ENCODE measurements around the gene SLC11A2. TPM values are rescaled to one million over a fixed set of nuclear protein-coding genes. Genes with fewer than 3 reads are reported as not detected.
"Not testable (repeated sequence)": the region's sequence is repeated elsewhere in the genome, so short reads cannot be mapped to it uniquely, and the experiment has no call there.

The SLC11A2 gene
- total RNA-seq, 1 donor from 2014 or later: 76.6 TPM

DNA sequence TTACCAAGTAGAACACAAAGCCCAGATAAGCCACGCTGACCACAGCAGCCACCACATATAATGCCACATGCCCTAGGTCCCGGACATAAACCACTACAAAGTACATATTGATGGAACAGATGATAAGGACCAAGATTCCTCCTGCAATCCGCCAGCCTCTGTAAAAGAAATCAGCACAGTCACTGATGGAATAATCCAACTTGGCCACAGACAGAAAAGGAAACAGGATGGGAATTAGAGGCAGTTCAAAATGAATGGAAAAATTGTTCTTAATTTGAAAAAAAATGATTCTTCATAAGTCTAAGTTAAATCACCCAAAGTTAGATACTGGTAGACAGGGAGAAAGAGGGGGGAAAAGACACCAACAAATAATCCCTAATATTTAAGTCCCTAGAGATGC is 35.4 kb downstream of the SLC11A2 start:
- no peak for DNase-seq (ENCODE audit: low spot score)

- no peak for DNase-seq (ENCODE audit: low spot score)
Observed at GRCh38 chr12:50990147-50990727, 35.9 kb downstream of the SLC11A2 start.

DNA sequence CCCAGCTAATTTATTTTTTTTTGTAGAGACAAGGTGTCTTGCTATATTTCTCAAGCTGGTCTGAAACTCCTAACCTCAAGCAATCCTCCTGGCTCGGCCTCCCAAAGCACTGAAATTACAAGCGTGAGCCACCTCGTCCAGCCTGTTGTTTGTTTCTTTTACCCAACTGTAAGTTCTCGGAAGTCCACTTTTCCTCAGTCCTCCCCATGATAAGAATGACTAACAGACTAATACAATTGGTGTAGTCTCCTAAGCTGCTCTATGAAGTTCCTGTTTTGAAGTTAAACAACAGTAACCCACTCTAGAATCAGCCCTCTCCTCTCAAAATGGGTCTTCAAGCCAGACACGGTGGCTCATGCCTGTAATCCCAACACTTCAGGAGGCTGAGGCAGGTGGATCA is 37.3 kb downstream of the SLC11A2 start:
- DNase-seq (ENCODE audit: low spot score): no peak

GRCh38 chr12:50988051-50988450 is 38.1 kb downstream of the SLC11A2 start:
- no peak for DNase-seq (ENCODE audit: low spot score)

- peak; percentile 84 for DNase-seq (ENCODE audit: low spot score)
Observed at GRCh38 chr12:50986966-50987737, 39.0 kb downstream of the SLC11A2 start.

GRCh38 chr12:50985322-50985721 is 40.9 kb downstream of the SLC11A2 start:
- DNase-seq (ENCODE audit: low spot score): peak; percentile 39

- DNase-seq (ENCODE audit: low spot score): no peak
Observed at GRCh38 chr12:50984586-50985298, 41.4 kb downstream of the SLC11A2 start.

GRCh38 chr12:50981319-50982239 is 44.6 kb downstream of the SLC11A2 start:
- no peak for DNase-seq (ENCODE audit: low spot score)

DNA sequence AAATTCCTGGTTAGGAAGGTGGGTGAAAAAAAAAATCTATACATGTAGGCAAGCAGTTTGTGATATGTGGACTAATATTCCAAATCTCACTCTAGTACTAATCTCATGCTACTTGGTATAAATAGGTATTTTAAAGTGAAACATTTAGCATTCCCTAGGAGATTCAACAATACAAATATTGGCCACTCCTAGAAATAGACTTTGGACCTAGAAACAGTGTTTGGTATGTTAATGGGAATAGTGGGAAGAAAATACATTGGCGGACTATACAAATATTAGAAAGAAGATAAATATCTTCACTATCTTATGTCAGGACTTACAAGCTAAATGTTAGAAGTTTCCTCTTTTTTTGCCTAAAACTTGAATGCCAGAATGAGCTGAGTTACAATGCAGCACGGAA is 45.6 kb downstream of the SLC11A2 start:
- no peak for DNase-seq (ENCODE audit: low spot score)

- no peak for DNase-seq (ENCODE audit: low spot score)
Observed at GRCh38 chr12:50979369-50980052, 46.7 kb downstream of the SLC11A2 start.

GRCh38 chr12:50971946-50972345 is 54.2 kb downstream of the SLC11A2 start:
- no peak for DNase-seq (ENCODE audit: low spot score)

- no peak for DNase-seq (ENCODE audit: low spot score)
Observed at GRCh38 chr12:50964432-50964831, 61.8 kb downstream of the SLC11A2 start.

DNA sequence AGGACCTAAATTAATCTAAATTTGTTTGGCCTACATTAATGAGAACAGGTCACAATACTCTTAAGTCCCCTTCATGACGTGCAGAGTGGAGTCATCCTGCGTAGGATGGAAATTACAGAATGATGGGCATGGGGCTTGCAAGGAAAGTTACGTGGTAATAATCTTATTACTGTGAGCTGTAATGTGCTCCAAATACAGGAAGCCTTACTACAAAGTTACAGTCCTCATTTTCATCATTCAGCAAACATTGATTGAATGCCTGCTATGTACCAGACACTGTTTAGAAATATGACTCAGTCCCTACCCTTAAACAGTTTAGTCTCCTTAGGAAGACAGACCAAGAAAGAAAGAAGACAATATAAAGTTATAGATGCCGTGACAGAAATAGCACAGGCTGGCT is 64.5 kb downstream of the SLC11A2 start:
- no peak for DNase-seq (ENCODE audit: low spot score)

DNA sequence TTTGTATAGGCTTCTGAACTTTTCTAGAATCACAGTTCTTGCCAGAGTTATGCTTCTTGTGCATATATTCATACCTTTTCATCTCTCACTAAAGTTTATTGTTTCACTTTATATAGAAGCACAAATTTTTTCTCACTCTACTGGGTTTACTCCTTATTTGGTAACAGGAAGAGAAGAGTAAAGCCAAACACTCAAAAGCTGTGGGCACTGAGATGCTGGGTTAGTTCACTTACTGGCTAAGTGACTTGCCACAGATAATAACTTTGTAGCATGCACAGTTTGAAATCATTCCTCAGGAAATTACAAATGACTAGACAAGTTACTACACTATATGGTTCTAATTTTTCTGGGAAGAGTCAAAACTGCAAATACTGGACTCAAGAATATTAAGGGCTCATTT is 66.1 kb downstream of the SLC11A2 start:
- no peak for DNase-seq (ENCODE audit: low spot score)

DNA sequence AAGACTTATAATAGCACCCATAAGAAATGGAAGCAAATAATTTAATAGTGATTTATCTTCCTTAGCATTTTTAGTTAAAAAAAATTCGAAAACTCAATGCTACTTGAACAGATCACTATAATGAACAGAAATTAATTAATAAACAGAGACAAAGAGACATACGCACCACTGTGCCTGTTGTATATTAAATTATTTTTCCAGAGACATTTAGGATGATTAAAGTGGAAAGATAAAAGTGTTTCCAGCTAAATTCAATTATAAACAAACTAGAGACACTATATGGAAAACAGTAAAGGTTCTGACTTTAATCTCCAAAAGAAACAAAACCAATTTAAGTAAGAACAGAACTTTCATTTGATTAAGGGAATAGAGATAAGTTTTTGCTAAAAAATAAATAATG is 70.5 kb downstream of the SLC11A2 start:
- DNase-seq (ENCODE audit: low spot score): no peak

DNA sequence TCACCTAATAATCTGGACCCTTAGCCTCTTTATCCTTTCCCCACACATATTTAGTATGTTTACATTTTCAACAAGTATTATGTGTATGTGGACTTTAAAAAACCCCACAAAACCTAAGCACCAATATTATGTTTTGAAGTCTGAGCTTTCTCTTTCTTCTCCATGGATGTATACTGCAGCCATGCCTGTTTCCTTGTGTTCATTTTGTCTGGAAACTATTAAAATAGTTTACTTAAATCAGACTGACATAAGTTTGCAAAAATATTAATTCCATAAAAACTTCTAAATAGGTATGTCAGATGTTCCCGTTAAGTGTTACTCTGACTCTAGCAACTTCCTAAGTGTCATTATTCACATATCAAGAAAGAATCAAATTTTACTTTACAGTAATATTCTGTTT is 70.9 kb downstream of the SLC11A2 start:
- DNase-seq (ENCODE audit: low spot score): no peak

GRCh38 chr12:50954789-50955188 is 71.4 kb downstream of the SLC11A2 start:
- not testable (repeated sequence) for DNase-seq (ENCODE audit: low spot score)

DNA sequence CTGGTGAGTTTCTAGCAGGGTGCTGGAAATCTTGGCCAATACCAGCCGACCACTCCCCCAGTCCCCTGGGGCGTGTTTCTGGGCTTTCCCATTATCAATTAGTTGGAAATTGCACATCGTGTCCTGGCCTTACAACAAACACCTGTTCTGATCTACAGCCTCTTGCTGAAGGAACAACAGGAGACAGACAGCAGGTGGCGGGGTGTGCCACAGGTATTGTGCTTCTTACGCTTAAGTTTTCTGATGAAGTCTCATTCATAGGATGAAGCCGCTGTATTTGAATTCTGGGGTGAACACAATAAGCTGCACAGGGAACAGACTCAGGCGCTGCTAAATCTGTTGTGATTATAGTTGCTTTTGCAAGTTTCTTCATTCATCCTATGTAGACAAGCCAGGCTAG is 73.1 kb downstream of the SLC11A2 start:
- DNase-seq (ENCODE audit: low spot score): no peak

DNA sequence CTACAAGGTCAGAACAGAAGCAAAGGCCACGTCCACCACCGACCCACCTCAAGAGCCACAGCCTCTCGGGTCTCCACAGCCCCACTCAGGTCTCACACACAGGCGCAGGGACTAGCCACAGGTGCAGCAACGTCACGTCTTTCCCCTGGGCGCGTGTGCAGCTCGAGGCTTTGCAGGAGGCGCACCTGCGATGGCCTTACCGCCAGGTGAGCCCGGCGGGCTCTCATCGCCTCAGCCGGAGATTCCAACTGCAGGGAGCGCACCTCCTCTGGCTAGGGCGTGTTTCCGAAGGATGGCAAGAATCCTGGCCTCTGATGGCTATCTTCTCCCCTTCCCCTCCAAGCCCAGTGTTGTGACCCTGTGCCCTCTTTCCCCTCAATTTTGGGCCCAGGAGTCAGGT is 73.7 kb downstream of the SLC11A2 start, which contains the start of gene HIGD1C:
HIGD1C (plus strand) TSS at position 35 of the 400 bp plus-strand sequence. CDS start 1,455 bp downstream, outside the sequence.
- no peak for DNase-seq (ENCODE audit: low spot score)

DNA sequence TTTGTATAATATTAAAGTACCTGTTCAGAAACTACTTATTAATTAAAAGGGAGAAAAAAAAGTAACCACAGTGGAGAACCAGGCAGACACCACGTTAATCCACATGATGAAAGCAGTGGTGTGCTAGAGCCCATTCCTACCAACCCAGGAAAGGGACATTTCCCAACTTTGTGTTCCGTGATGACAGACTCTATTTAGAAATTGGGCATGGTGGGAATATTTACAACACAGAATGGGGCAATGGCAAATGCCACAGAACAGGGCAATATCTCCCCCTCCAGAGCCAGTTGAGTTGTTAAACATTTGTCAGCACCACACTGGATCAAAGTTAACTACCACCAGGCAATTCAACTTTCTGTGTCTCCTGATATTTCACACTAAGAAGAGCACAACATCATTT is 75.1 kb downstream of the SLC11A2 start:
- DNase-seq (ENCODE audit: low spot score): no peak

GRCh38 chr12:50949801-50950302 is 76.3 kb downstream of the SLC11A2 start:
- no peak for DNase-seq (ENCODE audit: low spot score)
